A673 (cell line): ENCODE results near the gene UBASH3B.
A peak's percentile ranks its signal among the peaks of the same experiment; 100 is the strongest.

Experiments
- CTCF ChIP-seq: fragments of 300-800, 200-600 bp; sonication (generic); conservative IDR thresholded peaks from 2 replicates; pipeline ENCODE4 v1.5.1; 2017; ENCODE audit warnings: low read depth, mild to moderate bottlenecking, antibody characterized with exemption, low read length, moderate library complexity, mixed read lengths
- EZH2 ChIP-seq: fragments of 200-600 bp; sonication (generic); IDR thresholded peaks from 2 replicates; pipeline ENCODE4 v1.6.1; 2017; ENCODE audit warnings: borderline replicate concordance, low read depth, mild to moderate bottlenecking, mixed read lengths, antibody characterized with exemption, low read length; ENCODE audit not compliant: poor library complexity, severe bottlenecking

- TF ChIP-seq CTCF (peak; percentile 98), EZH2 (no peak)
Observed at GRCh38 chr11:122796128-122796717, 140.7 kb downstream of the UBASH3B start.
